ENCODE results near the gene SP140L.

SP140L gene

GRCh38 chr2:230317366-230317765, 9.6 kb upstream of the SP140L start:
- Histone ChIP-seq H3K9me3 (ENCODE audit: control insufficient read depth, insufficient read depth, low read length) (peaks cover 2% of the 10 kb centered on the region; the same call in 1 of the 2 replicates), H3K9me2 (replicated peaks; ENCODE audit: control insufficient read depth, low read length) (no peaks in the 10 kb centered on the region), H3F3A (ENCODE audit: control insufficient read depth, insufficient read depth) (no peaks in the 10 kb centered on the region), H3K27ac (ENCODE audit: low read depth, low read length) (no peak overlapping the region), H4K20me1 (ENCODE audit: control insufficient read depth, insufficient read depth, low read depth, low read length) (no peaks in the 10 kb centered on the region), H3K4me1 (ENCODE audit: control insufficient read depth, low read length) (peaks cover 25% of the 10 kb centered on the region), H3K4me2 (ENCODE audit: low read length) (no peak overlapping the region), H3K4me3 (ENCODE audit: low read length) (no peak overlapping the region), H3K27me3 (ENCODE audit: control insufficient read depth, low read length) (no peaks in the 10 kb centered on the region), H3K36me3 (ENCODE audit: control insufficient read depth, low read length) (no peaks in the 10 kb centered on the region), H3K79me2 (ENCODE audit: control insufficient read depth, low read length) (no peaks in the 10 kb centered on the region)
- TF ChIP-seq EZH2phosphoT487 (IDR thresholded peaks at IDR 0.05; ENCODE audit: borderline replicate concordance, low read length): no peak
- no peak for TF ChIP-seq CTCF (IDR thresholded peaks at IDR 0.05; ENCODE audit: low read depth, low read length, poor library complexity, severe bottlenecking)

- H3K4me2 ChIP-seq (ENCODE audit: low read length): peak overlapping the region; percentile 55
- no peaks in the 10 kb centered on the region for H3K36me3 ChIP-seq (ENCODE audit: control insufficient read depth, low read length)
- H3K4me1 ChIP-seq (ENCODE audit: control insufficient read depth, low read length): peaks cover 25% of the 10 kb centered on the region
- H4K20me1 ChIP-seq (ENCODE audit: control insufficient read depth, insufficient read depth, low read depth, low read length): no peaks in the 10 kb centered on the region
- H3K4me3 ChIP-seq (ENCODE audit: low read length): peak overlapping the region; percentile 43
- TF ChIP-seq CTCF (IDR thresholded peaks at IDR 0.05; ENCODE audit: low read depth, low read length, poor library complexity, severe bottlenecking) (no peak), EZH2phosphoT487 (IDR thresholded peaks at IDR 0.05; ENCODE audit: borderline replicate concordance, low read length) (no peak)
- H3K9me3 ChIP-seq (ENCODE audit: control insufficient read depth, insufficient read depth, low read length): peaks cover 9% of the 10 kb centered on the region; the same call in 1 of the 2 replicates
- no peaks in the 10 kb centered on the region for H3K9me2 ChIP-seq (replicated peaks; ENCODE audit: control insufficient read depth, low read length)
- H3F3A ChIP-seq (ENCODE audit: control insufficient read depth, insufficient read depth): no peaks in the 10 kb centered on the region
- no peaks in the 10 kb centered on the region for H3K79me2 ChIP-seq (ENCODE audit: control insufficient read depth, low read length)
- H3K27me3 ChIP-seq (ENCODE audit: control insufficient read depth, low read length): no peaks in the 10 kb centered on the region
- H3K27ac ChIP-seq (ENCODE audit: low read depth, low read length): peak overlapping the region; percentile 56
These were observed 8.5 kb upstream of the SP140L start for GRCh38 chr2:230318190-230319121.

- Histone ChIP-seq H3K4me3 (ENCODE audit: low read length) (peak overlapping the region; percentile 43), H3K27ac (ENCODE audit: low read depth, low read length) (peak overlapping the region; percentile 56), H3K9me2 (replicated peaks; ENCODE audit: control insufficient read depth, low read length) (no peaks in the 10 kb centered on the region), H4K20me1 (ENCODE audit: control insufficient read depth, insufficient read depth, low read depth, low read length) (no peaks in the 10 kb centered on the region), H3K4me2 (ENCODE audit: low read length) (peak overlapping the region; percentile 55), H3K36me3 (ENCODE audit: control insufficient read depth, low read length) (no peaks in the 10 kb centered on the region), H3F3A (ENCODE audit: control insufficient read depth, insufficient read depth) (no peaks in the 10 kb centered on the region), H3K4me1 (ENCODE audit: control insufficient read depth, low read length) (peaks cover 25% of the 10 kb centered on the region), H3K9me3 (ENCODE audit: control insufficient read depth, insufficient read depth, low read length) (peaks cover 9% of the 10 kb centered on the region; the same call in 1 of the 2 replicates), H3K27me3 (ENCODE audit: control insufficient read depth, low read length) (no peaks in the 10 kb centered on the region), H3K79me2 (ENCODE audit: control insufficient read depth, low read length) (no peaks in the 10 kb centered on the region)
- TF ChIP-seq EZH2phosphoT487 (IDR thresholded peaks at IDR 0.05; ENCODE audit: borderline replicate concordance, low read length): no peak
- TF ChIP-seq CTCF (IDR thresholded peaks at IDR 0.05; ENCODE audit: low read depth, low read length, poor library complexity, severe bottlenecking): no peak
These were observed 7.7 kb upstream of the SP140L start for GRCh38 chr2:230319211-230319862.
